LNCAP (cell line): Measurements from ENCODE around the gene RPL6.

Source experiments
- TF ChIP-seq, protein P1 (sequence below): fragments of 450-650 bp; IDR thresholded peaks from 2 replicates; pipeline ENCODE4 v1.5.1; 2017; ENCODE audit warnings: mild to moderate bottlenecking

RPL6 gene

DNA sequence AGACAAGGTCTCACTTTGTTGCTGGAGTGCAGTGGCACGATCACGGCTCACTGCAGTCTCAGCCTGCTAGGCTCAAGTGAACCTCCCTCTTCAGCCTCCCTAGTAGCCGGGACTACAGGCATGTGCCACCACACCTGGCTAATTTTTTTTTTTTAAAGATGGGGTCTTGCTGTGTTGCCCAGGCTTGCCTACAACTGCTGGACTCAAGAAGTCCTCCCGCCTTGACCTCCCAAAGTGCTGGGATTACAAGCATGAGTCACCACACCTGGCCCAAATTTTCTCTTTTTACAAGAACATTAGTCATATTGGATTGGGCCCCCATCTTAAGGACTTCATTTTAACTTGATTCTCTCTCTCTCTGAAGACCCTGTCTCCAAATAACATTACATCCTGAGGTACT is 20.2 kb downstream of the RPL6 start:
- TF ChIP-seq, protein P1, sequence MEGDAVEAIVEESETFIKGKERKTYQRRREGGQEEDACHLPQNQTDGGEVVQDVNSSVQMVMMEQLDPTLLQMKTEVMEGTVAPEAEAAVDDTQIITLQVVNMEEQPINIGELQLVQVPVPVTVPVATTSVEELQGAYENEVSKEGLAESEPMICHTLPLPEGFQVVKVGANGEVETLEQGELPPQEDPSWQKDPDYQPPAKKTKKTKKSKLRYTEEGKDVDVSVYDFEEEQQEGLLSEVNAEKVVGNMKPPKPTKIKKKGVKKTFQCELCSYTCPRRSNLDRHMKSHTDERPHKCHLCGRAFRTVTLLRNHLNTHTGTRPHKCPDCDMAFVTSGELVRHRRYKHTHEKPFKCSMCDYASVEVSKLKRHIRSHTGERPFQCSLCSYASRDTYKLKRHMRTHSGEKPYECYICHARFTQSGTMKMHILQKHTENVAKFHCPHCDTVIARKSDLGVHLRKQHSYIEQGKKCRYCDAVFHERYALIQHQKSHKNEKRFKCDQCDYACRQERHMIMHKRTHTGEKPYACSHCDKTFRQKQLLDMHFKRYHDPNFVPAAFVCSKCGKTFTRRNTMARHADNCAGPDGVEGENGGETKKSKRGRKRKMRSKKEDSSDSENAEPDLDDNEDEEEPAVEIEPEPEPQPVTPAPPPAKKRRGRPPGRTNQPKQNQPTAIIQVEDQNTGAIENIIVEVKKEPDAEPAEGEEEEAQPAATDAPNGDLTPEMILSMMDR = no peak

DNA sequence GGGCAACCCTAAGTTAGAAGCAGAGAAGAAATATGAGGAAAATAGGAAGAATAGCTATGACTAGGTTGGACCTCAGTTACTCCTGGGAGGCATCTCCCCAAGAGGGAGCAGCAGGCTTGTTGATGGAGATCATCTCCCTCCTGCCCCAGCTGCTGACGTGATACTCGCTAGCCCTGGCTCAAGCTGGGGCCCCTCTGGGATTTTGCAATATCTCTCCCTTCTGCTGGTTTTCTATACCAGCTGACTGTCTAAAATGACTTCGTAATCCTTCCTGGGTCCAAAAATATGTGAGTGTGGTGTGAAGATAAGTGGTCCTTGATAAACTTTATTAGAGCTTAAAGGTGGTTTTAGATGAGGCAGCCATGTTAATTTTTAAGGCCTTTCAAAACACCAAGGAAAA is 22.7 kb downstream of the RPL6 start:
- TF ChIP-seq, protein P1 = no peak

DNA sequence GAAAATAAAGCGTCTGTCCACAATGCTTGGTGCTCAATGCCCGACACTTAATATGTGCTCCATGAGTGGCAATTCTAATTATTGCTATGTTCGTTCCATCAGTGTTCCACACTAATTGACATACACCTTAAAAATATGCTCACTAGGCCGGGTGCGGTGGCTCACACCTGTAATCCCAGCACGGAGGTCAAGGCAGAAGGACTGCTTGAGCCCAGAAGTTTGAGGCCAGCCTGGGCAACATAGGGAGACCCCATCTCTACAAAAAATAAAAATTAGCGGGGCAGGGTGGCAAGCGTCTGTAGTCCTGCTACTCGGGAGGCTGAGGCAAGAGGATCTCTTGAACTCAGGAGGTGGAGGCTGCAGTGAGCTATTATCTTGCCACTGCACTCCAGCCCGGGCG is 26.5 kb downstream of the RPL6 start:
- TF ChIP-seq, protein P1 = no peak

DNA sequence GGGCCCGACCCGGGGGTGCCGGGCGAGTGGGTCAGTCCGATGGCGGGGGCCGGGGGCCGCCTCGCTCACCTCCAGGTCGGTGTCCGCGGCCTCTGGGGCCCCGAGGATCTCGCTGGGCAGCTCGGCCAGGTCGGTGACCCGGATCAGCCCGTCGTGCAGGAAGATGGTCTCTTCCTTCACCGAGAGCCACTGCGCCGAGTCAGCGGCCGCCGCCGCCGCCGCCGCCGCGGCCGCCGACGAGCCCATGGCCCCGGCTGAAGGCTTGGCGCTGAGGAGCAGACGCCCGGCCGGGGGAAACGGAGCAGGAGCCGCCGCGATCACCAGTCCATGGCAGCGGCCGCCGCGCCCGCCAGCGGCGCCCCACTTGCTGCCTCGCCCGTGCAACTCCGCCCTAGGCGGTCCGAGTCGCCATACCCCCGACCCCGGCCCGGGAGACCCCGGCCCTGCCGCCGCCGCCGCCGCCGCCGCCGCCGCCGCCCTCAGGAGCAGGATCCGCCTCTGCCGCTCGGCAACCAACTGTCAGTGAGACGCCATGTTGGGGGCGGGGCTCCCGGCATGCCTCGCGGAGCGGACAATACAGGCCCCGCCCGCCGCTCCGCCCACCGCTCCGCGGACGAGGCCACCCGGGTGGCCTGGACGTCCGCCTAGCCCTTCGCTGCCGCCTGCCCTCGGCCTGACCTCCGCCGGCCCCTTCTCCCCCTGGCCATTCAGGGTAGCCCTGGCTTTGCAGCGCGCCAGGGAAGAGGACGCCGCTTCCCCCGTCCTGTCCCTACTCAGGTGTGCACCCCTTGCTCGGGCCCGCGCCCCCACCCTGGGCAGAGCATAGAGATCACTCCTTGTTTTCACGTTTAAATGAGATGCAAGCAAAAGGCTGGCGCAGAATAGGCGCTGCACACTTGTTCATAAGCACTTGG is 27.3 kb downstream of the RPL6 start, which contains the start of gene HECTD4:
HECTD4 (minus strand) TSS at position 549 of the 914 bp plus-strand sequence; CDS start at position 246, 303 bp downstream.
- TF ChIP-seq, protein P1 = no peak

DNA sequence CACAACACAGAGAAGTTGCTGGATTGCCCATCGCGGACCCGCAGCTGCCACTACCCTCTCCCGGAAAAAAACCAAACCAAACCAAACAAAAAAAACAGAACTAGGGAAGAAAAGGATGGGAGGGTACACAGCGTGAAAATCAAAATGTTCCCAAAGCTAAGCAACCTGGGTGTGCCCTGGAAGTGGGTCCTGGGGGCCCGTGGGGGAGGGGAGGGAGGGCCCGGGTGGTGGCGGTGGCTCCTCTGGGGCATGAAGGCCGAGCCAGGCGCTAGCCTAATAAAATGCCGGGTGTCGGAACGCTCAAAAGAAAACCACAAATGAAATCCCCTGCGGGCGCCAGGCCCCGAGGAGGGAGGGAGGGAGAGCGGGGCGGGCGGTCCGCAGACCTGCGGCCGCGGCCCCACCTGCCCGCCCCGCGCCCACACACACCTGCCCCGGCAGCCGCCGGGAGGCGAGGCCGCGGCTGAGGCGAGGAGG is 28.0 kb downstream of the RPL6 start:
- TF ChIP-seq, protein P1 = no peak

DNA sequence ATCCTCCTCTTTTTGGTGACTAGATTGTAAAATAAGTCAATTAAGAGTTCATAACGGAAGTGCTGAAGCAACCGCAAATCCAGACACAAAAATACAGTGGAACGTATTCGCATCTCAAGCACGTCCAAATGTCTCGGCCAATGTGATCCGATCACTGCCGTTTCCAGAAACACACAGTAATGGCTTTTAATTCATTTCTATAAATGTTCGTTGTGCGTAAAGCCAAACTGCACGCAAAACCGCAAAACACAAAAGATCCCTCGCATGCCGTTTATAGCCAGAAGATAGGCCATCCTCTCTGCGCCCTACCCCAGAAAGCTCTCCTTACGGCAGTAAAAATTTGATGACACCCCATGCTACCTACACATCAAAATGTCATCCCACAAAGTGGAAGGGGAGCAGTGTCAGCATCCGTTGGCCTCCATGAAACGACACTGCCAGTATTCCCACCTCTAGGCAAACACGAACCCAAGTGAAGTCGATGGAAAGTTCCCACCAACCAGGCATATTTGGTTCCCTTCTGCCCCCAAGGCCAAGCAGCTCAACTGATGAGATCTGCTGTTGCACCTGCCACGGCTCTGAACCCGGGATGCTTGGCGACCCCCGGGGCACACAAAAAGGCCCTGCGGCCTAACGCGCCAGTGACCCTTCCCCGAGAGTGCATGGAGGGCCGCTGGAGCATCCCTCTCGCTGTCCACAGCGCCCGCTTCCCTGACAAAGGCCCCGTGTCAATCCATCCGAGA is 28.6 kb downstream of the RPL6 start:
- TF ChIP-seq, protein P1 = no peak

DNA sequence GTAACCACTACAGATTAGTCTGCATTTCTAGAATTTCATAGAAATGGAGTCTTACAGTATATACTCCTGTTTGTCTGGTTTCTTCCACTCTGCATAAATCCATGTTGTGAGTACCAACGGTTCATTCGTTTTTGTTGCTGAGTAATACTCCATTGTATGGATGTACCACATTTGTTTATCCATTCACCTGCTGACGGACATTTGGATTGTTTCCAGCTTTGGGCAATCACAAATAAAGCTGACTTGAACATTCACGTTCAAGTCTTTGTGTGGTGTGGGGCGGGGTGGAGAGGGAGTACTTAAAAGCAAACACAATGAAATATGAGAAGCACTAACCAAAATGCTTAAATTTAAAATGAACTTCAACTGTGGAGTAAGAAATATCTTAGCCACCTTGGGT is 34.3 kb downstream of the RPL6 start:
- TF ChIP-seq, protein P1 = no peak
